K562 (cell line): Measurements from ENCODE around the gene CCDC13. TPM values are rescaled to one million over a fixed set of nuclear protein-coding genes. Genes with fewer than 3 reads are reported as not detected.

Experiments
- MECOM ChIP-seq: fragments of 250-450 bp; sonication (Bioruptor Pico); IDR thresholded peaks from 2 replicates; pipeline ENCODE4 v1.8.0; 2022; ENCODE audit warnings: inconsistent platforms
- POU5F1 ChIP-seq: fragments of 150-350 bp; IDR thresholded peaks from 2 replicates; pipeline ENCODE4 v1.6.1; 2014; ENCODE audit warnings: borderline replicate concordance, low read length, low read depth, mild to moderate bottlenecking; ENCODE audit not compliant: partially characterized antibody
- TCF3 ChIP-seq: sonication (generic); formaldehyde crosslinking; IDR thresholded peaks from 2 replicates; pipeline ENCODE4 v1.4.0; 2020; ENCODE audit warnings: mild to moderate bottlenecking, missing genetic modification reagents
- ZNF12 ChIP-seq: sonication (generic); formaldehyde crosslinking; IDR thresholded peaks from 2 replicates; pipeline ENCODE4 v1.4.0; 2020; ENCODE audit warnings: mild to moderate bottlenecking, missing genetic modification reagents
- polyA plus RNA-seq, 8 experiments: library from polyadenylated mRNA; depleted of rRNA in 4 of 8; stranded (reverse) in 5 of 8; unstranded in 3 of 8; fragments of >200 nt; fragmentation: Nextera tagmentation in 2 of 8; fragmentation: Illumina TruSeq in 1 of 8; extraction: Ambion mirVana in 2 of 8; extraction: Trizol in 1 of 8; gene quantifications; 2 replicates each; pipeline versions ENCODE4 v1.2.1 to v1.2.3, GENCODE V29; 2011 to 2014; ENCODE audit warnings: inconsistent platforms in 1 of 8, missing spikeins in 1 of 8
- total RNA-seq, 7 experiments: library from RNA; depleted of rRNA in 6 of 7; stranded (reverse); fragments of >200 nt in 6 of 7; fragmentation: Illumina TruSeq in 2 of 7; extraction: Trizol in 2 of 7; gene quantifications; 2 replicates each; pipeline versions ENCODE4 v1.2.1 to v1.2.3, GENCODE V29; 2011 to 2021; ENCODE audit warnings: low replicate concordance in 1 of 7
- TF ChIP-seq, protein P1 (sequence below), 3 experiments: fragments of 200-800 bp in 1 of 3; fragments of 250-450 bp in 1 of 3; fragments of 450-650 bp in 1 of 3; sonication (Bioruptor Pico) in 1 of 3; sonication (Bioruptor generic) in 1 of 3; formaldehyde crosslinking in 1 of 3; IDR thresholded peaks; 2 replicates each; pipeline versions ENCODE4 v1.6.1 to v1.8.0; 2016 to 2022; ENCODE audit warnings: mild to moderate bottlenecking in 2 of 3, missing genetic modification characterization in 2 of 3, missing compliant biosample characterization in 1 of 3, moderate library complexity in 1 of 3
- TF ChIP-seq, protein P2 (sequence below): fragments of 250-450 bp; sonication (Bioruptor Pico); IDR thresholded peaks from 2 replicates; pipeline ENCODE4 v1.4.0; 2020; ENCODE audit warnings: mild to moderate bottlenecking, moderate library complexity

CCDC13 gene
- total and polyA plus RNA-seq, 9 of the 15 experiments (the other 6 are each of a cell fraction or from before 2014, with no cell fraction given), result 0.20 to 0.70 (median 0.48) TPM; not detected in 2

DNA sequence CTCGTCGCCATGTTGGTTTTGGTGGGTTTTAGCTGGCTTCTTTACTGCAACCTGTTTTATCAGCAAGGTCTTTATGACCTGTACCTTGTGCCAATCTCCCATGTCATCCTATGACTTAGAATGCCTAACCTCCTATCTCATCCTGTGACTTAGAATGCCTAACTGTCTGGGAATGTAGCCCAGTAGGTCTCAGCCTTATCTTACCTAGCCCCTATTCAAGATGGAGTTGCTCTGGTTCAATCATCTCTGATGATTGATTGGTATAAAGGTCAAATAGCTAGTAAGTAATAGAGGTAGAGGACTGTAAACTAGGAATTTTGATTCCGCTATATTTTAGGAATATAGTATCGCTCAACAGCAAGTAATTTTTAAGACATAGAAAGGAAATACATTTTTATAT, 34.9 kb upstream of the CCDC13 start (continued):
- no peak for TF ChIP-seq ZNF12 (CRISPR knock-in tag)
- TF ChIP-seq, protein P1, sequence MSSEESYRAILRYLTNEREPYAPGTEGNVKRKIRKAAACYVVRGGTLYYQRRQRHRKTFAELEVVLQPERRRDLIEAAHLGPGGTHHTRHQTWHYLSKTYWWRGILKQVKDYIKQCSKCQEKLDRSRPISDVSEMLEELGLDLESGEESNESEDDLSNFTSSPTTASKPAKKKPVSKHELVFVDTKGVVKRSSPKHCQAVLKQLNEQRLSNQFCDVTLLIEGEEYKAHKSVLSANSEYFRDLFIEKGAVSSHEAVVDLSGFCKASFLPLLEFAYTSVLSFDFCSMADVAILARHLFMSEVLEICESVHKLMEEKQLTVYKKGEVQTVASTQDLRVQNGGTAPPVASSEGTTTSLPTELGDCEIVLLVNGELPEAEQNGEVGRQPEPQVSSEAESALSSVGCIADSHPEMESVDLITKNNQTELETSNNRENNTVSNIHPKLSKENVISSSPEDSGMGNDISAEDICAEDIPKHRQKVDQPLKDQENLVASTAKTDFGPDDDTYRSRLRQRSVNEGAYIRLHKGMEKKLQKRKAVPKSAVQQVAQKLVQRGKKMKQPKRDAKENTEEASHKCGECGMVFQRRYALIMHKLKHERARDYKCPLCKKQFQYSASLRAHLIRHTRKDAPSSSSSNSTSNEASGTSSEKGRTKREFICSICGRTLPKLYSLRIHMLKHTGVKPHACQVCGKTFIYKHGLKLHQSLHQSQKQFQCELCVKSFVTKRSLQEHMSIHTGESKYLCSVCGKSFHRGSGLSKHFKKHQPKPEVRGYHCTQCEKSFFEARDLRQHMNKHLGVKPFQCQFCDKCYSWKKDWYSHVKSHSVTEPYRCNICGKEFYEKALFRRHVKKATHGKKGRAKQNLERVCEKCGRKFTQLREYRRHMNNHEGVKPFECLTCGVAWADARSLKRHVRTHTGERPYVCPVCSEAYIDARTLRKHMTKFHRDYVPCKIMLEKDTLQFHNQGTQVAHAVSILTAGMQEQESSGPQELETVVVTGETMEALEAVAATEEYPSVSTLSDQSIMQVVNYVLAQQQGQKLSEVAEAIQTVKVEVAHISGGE (CRISPR knock-in tag; IDR thresholded peaks at IDR 0.05), result peak in 1 of 3 experiments; percentile 56; a peak in 2 of 6 replicates
- TF ChIP-seq, protein P2, sequence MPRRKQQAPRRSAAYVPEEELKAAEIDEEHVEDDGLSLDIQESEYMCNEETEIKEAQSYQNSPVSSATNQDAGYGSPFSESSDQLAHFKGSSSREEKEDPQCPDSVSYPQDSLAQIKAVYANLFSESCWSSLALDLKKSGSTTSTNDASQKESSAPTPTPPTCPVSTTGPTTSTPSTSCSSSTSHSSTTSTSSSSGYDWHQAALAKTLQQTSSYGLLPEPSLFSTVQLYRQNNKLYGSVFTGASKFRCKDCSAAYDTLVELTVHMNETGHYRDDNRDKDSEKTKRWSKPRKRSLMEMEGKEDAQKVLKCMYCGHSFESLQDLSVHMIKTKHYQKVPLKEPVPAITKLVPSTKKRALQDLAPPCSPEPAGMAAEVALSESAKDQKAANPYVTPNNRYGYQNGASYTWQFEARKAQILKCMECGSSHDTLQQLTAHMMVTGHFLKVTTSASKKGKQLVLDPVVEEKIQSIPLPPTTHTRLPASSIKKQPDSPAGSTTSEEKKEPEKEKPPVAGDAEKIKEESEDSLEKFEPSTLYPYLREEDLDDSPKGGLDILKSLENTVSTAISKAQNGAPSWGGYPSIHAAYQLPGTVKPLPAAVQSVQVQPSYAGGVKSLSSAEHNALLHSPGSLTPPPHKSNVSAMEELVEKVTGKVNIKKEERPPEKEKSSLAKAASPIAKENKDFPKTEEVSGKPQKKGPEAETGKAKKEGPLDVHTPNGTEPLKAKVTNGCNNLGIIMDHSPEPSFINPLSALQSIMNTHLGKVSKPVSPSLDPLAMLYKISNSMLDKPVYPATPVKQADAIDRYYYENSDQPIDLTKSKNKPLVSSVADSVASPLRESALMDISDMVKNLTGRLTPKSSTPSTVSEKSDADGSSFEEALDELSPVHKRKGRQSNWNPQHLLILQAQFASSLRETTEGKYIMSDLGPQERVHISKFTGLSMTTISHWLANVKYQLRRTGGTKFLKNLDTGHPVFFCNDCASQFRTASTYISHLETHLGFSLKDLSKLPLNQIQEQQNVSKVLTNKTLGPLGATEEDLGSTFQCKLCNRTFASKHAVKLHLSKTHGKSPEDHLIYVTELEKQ (CRISPR knock-in tag), result 0 out of 2 replicates have a peak, but pooled peaks have one; percentile 35
- no peak for TF ChIP-seq POU5F1
- no peak for TF ChIP-seq TCF3 (CRISPR knock-in tag)
- TF ChIP-seq MECOM, result 0 out of 2 replicates have a peak, but pooled peaks have one; percentile 31
